GM04503 (cell line): ENCODE measurements around the gene BAG5.

Experiments used
- DNase-seq: peaks from one replicate; pipeline ENCODE4 v3.0.0-alpha.2; 2012; ENCODE audit warnings: low read depth

Gene BAG5

DNA sequence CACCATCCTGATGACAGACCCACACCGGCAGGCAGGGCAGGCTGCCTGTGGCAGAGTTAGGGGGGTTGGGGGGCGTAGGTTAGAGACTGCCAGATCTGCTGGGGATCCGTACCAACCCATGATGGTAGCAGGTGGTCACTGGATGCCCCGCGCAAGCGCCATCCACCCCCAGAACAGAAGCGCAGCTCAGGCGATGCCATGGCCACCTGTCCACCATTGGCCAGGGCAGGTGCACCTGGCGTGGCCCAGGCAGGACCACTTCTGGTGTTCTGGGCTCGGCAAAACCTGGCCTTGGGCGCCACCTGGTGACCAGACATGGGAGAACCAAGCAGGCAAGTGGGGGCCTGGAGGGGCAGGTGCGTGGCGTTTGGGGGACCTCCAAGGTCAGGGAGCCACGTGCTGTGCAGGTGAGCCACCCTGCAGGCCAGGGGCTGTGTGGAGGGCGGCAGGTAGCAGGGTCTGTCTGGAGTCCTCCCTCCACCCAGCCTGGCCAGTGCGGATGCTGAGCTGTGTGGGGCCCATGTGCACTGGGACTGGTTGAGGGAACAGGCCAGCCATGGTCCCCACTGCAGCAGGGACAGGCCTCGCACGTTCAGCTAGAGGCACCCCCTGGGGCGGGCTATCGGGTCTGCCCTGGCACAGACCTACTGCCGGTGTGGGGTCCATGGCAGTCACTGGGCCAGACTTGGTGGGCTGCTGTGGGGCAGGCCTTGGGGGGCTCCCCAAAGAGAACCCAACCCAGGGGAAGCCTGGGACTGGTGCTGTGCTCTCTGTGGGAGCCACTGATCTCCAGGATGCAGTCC is 15.6 kb downstream of the BAG5 start:
- no peak for DNase-seq

DNA sequence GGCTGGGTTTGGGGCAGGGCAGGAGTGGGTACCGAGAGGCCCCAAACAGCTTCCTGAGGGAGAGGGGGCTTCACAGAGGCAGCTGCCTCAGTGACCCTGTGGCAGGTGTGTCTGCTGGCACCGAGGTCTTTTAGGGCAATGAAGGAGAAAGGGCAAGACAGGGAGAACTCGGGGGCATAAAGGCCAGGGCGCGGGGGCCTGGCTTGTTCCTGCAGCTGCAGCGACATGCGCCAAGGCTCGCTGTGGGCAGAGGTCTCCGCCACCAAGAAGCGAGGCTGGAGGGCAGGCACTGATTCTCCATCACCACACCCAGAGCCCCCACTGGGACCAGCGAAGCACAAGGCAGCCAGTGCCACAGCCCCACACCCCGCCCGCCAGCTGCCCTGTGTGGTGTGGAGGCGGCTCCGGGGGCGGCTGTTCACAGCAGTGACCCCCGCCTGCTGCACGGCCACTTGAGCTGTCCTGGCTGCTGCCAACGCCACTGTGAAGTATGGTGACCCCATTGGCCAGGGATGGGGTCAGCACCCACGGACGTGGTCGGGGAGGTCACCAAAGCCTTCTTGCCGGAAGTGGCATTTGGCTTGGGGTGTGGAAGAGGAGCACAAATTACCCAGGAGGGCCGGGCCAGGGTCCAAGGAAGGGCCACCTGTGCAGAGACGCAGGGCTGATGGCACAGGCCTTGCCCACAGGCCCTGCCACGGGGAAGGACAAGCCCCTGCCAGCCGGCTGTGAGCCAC is 16.4 kb downstream of the BAG5 start:
- no peak for DNase-seq

DNA sequence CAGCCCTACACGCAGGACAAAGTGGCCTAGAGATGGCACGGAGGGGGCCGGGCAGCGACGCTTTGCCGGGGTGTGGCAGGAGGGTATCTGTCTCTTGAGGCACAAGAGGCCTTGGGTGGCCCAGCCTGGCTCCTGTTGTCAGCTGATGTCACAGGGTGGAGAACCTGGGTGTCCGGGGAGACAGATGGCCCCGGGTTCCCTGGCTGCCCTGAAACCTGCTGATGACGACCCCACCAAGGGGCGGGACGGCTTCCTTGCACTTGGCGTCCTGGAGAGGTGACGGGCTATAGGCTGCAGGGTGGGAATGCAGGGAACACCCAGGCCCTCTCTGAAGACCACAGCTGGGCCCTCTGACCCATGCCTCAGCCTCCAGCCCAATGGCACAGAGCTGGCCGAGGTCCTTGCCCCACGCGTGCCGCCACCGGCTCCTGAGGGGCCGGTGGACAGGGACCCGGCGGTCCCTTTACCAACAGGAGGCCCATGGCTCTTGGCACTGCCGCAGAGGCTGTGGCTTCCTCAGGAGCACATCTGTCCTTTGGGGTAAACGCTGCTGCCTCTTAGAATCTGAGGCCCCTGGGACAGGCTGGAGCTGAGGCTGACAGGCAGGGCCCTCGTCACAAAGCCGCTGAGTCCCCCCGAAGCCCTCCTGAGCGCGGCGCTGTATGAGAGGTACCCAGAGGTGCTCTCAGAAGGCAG is 17.1 kb downstream of the BAG5 start:
- DNase-seq = no peak

DNA sequence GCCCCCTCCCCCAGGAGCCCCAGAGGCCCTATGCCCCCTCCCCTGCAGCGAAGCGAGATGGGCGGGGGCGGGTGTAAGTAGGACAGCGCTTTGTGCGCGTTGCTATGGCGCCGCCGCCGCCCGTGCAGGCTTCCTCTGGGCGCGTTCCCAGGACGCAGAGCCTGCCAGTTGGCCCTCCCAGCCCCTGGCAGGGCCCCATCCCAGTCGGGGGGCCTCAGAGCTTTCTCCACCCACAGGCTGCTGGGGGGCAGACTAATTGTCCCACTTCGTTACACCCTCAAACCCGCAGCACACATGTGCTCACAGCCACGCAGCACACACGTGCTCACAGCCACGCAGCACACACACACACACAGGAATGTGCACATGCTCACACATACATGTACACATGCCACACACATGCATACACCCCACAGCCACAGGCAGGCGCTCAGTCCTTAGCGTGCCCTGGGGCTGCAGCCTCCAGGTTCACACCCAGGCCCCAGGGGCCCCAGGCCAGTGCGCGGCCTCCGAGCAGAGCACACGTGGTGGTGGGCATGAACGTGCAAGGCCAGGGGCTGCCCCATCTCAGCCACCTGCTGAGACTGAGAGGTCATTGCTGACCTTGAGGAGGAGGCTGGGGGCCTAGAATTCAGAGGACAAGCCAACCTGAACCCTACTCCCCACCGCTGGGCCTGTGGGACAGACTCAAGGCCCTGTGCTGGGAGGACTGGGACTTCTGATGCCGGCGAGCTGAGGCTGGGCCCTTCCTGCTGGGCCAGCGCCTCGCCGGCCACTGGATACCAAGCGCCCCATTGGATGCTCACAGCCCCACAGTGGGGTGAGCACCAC is 17.9 kb downstream of the BAG5 start:
- DNase-seq = no peak

DNA sequence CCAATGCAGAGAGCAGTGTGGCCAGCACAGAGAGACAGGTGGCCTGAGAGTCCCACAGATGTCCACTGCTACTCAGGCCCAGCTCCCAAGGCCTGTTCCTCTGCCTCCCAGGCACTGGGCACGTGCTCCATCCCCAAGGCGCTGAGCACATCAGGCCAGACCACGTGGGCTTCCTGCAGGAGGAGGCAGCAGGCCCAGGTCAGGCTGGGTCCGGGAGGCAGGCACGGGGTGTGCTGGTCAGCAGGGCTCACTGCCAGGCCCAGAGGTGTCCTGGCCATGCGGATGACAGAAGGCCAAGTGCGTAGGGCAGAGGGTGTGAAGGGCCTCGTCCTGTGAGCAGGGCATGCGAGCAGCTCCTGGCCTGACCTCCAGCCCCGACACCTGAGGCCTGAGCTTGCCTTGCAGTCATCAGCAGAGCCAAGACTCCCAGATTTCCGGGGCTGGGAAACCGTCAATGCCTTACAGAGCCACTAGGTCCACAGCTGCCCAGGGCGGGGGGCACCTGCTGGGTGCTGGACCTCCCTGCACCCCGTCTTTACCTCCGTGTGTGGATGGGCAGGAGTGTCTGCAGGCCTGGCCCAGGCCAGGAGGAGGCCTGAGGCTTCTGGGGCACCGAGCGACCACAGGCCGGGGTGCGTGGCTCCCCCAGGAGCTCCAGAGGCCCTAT is 18.6 kb downstream of the BAG5 start:
- DNase-seq = no peak

DNA sequence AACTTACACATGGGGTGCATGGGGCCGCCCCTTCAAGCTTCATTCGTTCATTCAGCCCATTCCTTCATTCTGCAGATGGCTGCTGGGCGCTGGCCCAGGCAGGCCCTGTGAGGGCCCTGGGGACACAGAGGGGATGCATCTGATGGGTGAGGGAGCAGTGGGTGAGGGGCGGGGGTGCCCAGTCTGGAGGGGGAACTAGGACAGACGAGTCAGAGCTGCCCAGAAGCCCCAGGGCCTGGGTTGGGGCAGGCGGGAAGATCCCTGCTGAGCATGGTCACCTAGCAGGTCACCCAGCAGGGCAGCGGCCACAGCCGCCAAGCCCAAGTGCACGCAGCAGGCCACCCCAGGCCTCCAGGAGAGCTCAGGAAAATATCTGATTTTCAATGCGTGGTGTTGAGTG is 19.3 kb downstream of the BAG5 start:
- no peak for DNase-seq

DNA sequence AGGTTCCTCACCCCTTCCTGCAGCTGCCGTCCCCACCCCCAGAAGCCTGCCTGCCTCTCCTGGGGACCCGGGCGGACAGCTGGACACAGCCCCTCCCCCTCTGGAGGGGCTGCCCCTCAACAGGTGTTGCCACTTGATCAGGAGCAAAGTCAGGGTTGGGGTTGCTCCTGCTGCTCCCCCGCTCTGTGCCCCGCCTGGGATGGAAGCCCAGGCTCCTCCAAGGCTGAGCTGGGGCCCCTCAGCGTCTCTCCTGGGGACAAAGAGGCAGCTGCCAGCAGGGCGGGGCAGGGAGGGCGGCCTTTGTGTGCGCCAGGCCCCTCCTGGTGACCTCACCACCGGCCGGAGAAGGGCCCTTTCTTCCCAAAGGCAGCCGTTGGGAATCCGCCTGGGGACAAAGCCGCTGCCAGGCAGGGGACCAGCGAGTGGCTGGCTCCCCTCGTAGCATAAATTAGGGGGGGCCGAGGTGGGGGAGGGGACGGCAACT is 19.8 kb downstream of the BAG5 start:
- no peak for DNase-seq

DNA sequence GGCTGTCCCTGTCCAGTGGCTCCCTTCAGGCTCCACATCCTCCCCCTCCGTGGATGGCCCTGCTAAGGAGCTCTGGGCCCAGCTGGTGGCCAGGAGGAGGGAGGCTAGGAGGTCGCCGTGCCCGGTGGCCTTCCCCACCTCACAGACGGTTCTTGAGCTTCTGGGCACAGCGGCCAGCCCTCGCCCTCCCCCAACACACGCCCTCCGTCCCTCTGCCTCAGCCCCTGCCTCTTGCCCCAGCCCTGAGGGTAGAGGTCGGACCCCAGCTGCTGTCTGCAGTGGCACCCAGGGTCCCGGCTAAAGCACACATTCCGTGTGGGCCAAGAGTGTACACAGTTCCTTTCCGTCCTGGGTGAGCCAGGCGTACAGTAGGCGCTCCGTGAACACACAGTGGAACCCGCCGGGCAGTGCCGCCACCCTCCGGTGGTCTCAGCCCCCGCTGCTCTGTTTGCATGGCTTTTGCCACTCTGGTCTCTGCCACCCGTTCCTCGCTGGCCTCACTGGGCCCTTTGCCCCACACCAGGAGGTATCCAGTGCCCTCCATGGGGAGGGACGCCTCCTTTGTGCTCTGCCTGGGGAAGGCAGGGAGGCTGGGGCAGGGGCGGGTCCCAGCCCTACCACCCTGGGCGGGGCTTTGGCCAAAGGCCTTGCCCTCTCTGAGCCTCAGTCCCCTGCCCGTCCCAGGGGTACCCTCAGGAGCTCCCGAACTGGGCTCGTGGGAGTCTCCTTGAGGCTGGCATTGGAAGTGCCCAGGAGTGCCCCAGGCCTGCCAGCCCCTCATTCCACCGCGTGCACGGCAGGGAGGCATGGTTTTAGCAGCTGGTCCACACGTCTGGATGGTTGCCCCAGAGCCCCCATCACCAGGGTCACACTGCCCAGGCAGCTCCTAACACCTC is 20.5 kb downstream of the BAG5 start:
- no peak for DNase-seq

DNA sequence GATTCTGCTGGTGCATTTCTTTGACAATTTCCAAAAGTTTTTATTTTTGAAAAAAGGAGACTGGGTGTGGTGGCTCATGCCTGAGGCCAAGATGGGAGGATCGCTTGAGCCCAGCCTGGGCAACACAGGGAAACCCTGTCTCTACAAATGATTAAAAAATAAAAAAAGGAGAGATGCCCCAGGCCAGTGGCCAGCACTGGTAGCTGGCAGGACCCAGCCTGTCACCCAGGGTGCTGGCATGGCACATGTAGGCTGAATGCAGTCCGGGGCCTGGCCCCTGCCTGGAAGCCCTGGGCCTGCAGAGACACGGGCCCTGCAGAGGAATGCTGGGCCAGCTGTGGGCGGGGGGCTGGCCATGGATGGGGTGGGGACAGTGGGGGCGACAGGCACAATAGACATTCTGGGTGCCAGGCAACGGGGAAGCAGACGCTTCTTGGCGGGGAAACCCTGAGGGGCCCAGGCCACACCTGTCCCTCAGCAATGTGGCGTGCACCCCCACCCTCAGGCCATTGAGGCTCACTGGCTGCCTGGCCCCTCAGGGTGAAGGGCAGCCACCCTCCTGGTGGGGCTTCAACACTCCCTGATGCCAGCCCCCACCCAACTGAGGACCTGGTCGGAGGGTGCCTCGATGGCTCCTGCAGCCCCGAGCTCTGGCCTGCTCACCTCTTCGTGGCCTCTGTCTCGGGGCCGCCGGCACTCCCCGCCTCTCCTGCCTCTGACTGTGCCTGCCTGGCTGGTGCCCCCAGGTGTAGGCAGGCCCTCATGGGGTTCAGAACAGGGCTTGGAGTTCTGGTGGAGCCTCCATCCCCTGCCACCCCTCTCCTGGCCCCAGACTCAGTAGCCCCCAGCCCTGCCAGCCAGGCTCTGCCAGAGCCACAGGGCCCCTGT is 21.4 kb downstream of the BAG5 start:
- no peak for DNase-seq

DNA sequence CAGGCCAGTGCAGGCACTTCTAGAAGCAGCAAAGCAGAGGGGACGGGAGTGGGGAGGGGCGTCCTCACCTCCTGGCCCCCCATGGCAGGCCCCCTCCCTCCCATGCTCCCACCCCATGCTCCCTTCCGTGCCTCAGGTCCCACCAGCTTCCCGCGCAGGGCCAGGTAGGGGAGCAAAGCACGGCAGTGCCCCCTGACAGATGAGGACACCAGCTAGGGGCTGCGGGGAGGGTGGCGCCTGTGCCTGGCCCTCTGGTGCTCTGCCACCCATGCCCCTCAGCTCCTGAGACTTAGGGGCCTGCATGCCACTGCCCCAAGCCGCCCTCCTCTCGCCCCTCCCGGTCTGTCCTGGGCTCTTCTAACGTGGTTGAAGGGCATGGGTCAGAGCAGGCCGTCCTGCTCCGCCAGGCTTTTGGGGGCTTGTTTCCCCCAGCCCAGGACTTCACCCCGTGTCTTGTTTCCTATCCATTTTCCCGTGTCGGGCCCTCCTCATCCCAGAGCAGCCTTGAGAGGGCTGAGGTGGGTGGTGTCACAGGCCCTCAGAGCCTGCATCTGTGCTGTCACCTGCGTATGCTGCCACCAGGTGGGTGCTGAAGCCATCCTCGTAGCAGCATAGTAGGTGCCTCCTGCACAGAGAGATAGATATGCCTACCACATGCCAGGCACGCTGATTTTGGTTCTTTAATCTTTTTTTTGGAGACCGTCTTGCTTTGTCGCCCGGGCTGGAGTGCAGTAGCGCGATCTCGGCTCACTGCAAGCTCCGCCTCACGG is 23.2 kb downstream of the BAG5 start:
- DNase-seq = no peak

DNA sequence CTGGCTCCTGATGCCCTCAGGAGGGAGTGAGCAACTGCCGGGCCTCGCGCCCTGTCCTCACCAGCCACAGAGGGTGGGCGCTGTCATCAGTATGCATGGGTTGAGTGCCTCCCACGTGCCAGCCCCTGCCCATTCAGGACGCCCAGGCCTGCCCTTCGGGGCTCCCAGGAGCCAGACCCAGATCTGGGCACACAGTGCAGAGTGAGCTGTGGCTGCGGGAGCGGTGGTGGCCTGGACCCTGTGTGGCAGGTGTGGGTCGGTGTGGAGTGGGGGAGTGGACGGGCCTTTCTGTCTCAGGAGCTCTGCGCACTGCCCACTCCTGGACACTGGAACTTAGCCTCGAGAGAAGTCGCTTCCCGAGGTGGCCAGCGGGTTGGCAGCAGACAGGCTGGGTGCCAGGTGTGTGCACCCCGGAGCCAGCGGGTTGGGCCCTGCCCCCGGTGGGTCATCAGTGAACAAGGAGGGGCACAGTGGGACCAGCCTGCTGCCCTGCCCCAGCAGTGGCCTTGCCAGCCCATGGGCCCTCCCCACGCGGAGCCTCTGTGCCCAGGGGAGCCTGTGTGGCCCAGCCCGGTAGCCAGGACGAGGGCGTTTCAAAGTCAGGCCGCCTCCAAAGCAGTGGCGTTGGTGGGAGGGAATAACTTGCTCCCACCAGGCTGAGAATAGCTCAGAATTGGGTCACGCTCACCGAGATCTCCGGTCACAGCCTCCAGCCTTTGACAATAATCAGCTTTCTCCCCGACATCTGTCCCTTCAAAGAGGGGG is 24.0 kb downstream of the BAG5 start:
- no peak for DNase-seq

DNA sequence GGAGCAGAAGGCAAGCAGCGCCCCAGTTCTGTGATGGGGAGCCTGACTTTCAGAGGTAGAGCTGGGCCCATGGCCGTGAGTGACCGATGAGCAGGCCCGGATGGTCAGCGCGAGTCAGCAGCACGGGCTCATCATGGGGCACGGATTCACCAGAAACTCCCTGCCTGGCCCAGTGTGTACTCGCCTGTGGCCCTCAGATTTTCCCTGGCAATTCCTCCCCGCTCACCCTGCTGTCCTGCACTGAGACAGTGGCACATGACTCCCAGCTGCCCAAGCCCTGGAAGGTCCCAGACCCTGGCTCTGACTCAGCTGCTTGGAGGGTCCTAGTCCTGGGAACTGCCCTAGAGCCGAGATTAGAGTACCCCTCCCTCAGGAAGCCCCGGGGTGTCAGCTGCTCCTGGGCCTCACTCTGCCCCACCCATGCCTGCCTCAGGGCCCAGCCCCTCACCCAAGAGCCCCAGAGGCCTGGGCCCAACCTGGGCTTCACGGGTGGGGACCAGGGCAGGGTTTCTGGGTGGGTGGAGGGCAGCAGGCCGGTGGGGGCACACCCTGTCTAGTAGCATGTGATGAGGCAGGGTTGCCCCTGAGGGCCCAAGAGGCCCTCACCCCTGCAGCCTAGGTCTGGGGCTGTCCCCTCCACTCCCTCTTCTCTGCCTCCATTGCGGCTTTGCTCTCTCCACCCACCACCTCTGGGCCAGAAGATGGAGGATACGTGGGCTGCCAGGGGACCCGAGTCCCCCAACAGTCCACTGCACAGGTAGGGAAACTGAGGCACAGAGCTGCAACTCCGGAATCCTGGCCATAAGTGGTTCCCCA is 25.1 kb downstream of the BAG5 start:
- DNase-seq = no peak

DNA sequence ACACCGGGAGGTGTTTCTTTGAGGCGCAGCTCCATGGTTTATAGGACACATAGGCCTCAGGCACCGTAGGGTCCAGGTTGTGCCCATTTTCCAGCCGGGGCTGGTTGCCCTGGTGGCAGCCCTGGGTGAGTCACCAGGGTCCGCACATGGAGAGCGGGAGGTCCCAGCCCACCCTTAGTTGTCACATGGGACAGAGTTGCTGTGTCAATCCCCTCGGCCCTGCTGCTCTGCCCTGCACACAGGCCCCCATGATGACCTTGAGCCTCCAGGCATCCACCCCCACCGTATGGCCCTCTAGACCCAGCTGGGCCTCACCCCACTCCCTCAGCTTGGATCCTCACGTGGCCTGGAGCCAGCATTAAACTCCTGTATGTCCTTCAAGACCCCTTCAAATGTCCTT is 25.8 kb downstream of the BAG5 start:
- DNase-seq = no peak

DNA sequence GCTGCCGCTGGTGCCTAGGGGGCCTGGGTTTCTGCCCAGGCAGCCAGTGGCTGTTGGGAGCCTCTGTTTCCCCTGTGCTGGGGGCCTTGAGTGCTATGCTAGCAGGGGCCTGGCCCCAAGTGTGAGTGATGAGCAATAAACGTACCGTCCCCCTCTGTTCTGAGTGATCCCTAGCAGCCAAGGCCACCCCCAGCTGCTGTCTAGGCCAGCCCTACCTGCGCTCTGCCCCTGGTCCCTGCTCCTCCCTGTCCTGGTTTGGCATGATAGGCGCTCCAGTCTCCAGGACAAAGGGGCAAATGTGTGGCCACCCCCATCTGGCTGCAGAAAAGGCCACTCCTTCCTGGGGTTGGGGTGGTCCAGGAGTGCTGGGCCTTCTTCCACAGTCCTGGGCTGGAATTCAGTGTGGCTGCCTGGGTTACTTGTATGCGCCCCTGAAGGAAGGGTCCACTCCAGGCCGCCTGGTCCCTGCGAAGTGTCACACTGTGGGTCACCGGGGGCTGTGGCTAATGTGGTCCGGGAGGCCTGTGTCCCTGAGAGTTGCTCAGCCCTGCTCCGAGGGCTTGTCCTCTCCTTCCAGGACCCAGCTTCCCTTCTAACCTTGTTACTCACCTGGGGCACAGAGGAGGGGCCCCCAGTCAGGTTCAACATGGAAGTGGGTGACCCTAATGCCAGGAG is 26.4 kb downstream of the BAG5 start:
- no peak for DNase-seq

DNA sequence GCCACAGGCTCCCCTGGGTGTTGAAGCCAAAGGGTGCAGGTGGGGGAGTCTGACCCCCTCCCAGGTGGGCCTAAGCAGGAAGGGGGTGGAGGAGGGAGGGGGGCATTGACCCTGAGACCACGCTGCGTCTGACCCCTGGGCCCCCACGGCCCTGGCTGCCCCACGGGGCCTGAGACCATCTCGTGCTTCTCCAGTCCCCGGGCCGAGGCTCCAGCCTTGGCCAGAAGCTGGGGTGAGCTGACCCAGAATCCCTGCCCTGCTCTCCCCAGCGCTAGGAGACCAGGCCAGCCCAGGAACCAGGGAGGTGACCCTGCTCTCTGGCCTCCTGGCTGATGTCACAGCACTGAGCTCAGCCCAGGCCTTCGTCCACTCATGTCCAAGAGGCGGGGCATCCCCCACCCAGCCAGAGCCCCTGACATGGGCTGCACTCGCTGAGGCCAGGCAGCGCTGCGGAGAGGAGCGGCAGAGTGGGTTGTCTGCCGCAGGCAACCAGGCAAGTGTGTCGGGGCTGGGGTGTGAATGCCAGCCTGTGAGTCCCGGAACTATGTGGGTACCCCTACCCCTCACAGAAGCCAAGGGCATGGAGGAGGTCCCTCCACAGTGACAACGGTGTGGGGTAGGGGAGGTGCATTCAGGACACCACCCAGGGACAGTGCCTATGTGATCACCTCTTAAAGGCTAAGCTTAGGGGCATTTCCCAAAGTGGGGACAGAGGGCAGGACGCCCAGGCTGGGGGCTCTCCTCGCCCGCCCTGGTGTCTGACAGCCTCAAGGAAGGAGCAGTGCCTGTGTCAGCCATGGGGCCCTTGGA is 27.2 kb downstream of the BAG5 start:
- DNase-seq = no peak
